Endothelial cell of umbilical vein (primary cell): ENCODE results near the gene PSIP1. TPM values are rescaled to one million over a fixed set of nuclear protein-coding genes. Genes with fewer than 3 reads are reported as not detected.

Source experiments
- BruUV-seq: library from RNA; stranded (reverse); fragments of 400-500 nt; replicated peaks from 2 replicates; lab custom pipeline; 2021; lab: Mats Ljungman, UMichigan
- CTCF ChIA-PET: fragments of 300-600, 350-600 bp; sonication (Branson Sonifier 250); formaldehyde crosslinking; loops from one replicate; lab custom pipeline; 2021; ENCODE audit warnings: antibody characterized with exemption, inconsistent platforms; lab: Charles Lee
- POLR2A ChIA-PET: fragments of 300-600, 350-600 bp; sonication (Branson Sonifier 250); formaldehyde crosslinking; loops from one replicate; lab custom pipeline; 2021; ENCODE audit warnings: antibody characterized with exemption, inconsistent platforms; lab: Charles Lee
- DNase-seq: peaks from one replicate; pipeline ENCODE4 v3.0.0-alpha.2; 2011; ENCODE audit warnings: low read depth, low spot score
- FAIRE-seq: peaks from 2 replicates; lab custom pipeline; 2011; peaks lifted over from hg19 to GRCh38; lab: Jason Lieb, UNC
- H2AFZ ChIP-seq: 2 replicates; pipeline ENCODE4 v1.6.0; 2012; ENCODE audit warnings: low read depth, low read length, control low read depth, inconsistent platforms
- H3K27ac ChIP-seq: 2 replicates; pipeline ENCODE4 v1.5.1; 2011; ENCODE audit warnings: low read depth, mild to moderate bottlenecking, control low read depth, low read length, moderate library complexity; ENCODE audit not compliant: insufficient read depth
- H3K27me3 ChIP-seq, 2 experiments: 2 replicates each; pipeline versions ENCODE4 v1.6.0 to v1.6.1; 2011; ENCODE audit warnings: low read length in 2 of 2, mixed read lengths in 1 of 2; ENCODE audit not compliant: control insufficient read depth in 2 of 2, insufficient read depth in 2 of 2
- H3K36me3 ChIP-seq, 2 experiments: 2 replicates in 1 of 2; 3 replicates in 1 of 2; pipeline ENCODE4 v1.5.1; 2011; ENCODE audit warnings: low read length in 2 of 2, mild to moderate bottlenecking in 1 of 2, moderate library complexity in 1 of 2; ENCODE audit not compliant: control insufficient read depth in 2 of 2, insufficient read depth in 2 of 2; ENCODE audit errors: extremely low read depth in 1 of 2
- H3K4me1 ChIP-seq: 3 replicates; pipeline ENCODE4 v1.5.1; 2011; ENCODE audit warnings: mild to moderate bottlenecking, low read length; ENCODE audit not compliant: control insufficient read depth, insufficient read depth; ENCODE audit errors: extremely low read depth
- H3K4me2 ChIP-seq: 2 replicates; pipeline ENCODE4 v1.6.1; 2011; ENCODE audit warnings: low read length, control low read depth, mixed read lengths; ENCODE audit not compliant: insufficient read depth
- H3K4me3 ChIP-seq, 3 experiments: fragments of 200-600 bp in 1 of 3; sonication (generic), shearing (Covaris generic) in 1 of 3; replicated peaks in 1 of 3; 2 replicates each; pipeline ENCODE4 v1.5.1; 2011 to 2016; ENCODE audit warnings: control low read depth in 3 of 3, low read length in 3 of 3, mild to moderate bottlenecking in 2 of 3, inconsistent platforms in 1 of 3, low read depth in 1 of 3, moderate library complexity in 1 of 3; ENCODE audit not compliant: insufficient read depth in 1 of 3
- H3K79me2 ChIP-seq: 2 replicates; pipeline ENCODE4 v1.6.0; 2012; ENCODE audit warnings: low read length, inconsistent platforms; ENCODE audit not compliant: control insufficient read depth, insufficient read depth
- H3K9ac ChIP-seq: replicated peaks from 2 replicates; pipeline ENCODE3; 2011; ENCODE audit warnings: low read length, control low read depth; ENCODE audit not compliant: insufficient read depth; ENCODE audit errors: extremely low read depth
- H3K9me1 ChIP-seq: replicated peaks from 3 replicates; pipeline ENCODE4 v1.6.0; 2011; ENCODE audit warnings: mild to moderate bottlenecking, low read length; ENCODE audit not compliant: control insufficient read depth, insufficient read depth; ENCODE audit errors: extremely low read depth
- H3K9me3 ChIP-seq: replicated peaks from 2 replicates; pipeline ENCODE4 v1.5.1; 2012; ENCODE audit warnings: low read length, inconsistent platforms; ENCODE audit not compliant: control insufficient read depth, insufficient read depth
- H4K20me1 ChIP-seq: replicated peaks from 2 replicates; pipeline ENCODE3; 2011; ENCODE audit warnings: mild to moderate bottlenecking, low read length; ENCODE audit not compliant: control insufficient read depth, insufficient read depth; ENCODE audit errors: extremely low read depth
- CTCF ChIP-seq, 2 donors: IDR thresholded peaks; 1 replicate in 1 of 2; 2 replicates in 1 of 2; pipeline ENCODE4 v1.5.1; 2011; ENCODE audit warnings: low read length in 2 of 2, mild to moderate bottlenecking in 2 of 2, moderate library complexity in 2 of 2, control low read depth in 1 of 2, inconsistent platforms in 1 of 2, low read depth in 1 of 2; ENCODE audit not compliant: insufficient read depth in 1 of 2; ENCODE audit errors: extremely low read depth in 1 of 2
- EZH2 ChIP-seq: IDR thresholded peaks from 2 replicates; pipeline ENCODE4 v1.6.1; 2012; ENCODE audit warnings: borderline replicate concordance, low read depth, mild to moderate bottlenecking, moderate library complexity, low read length, inconsistent platforms; ENCODE audit not compliant: severe bottlenecking
- FOS ChIP-seq: IDR thresholded peaks from 2 replicates; pipeline ENCODE4 v1.6.1; 2011; ENCODE audit warnings: mild to moderate bottlenecking, low read length, moderate library complexity, borderline replicate concordance; ENCODE audit not compliant: insufficient read depth
- JUN ChIP-seq: IDR thresholded peaks from 2 replicates; pipeline ENCODE4 v1.6.1; 2011; ENCODE audit warnings: borderline replicate concordance, low read depth; ENCODE audit not compliant: insufficient read length, insufficient read depth
- MAX ChIP-seq: IDR thresholded peaks from 2 replicates; pipeline ENCODE4 v1.6.1; 2011; ENCODE audit not compliant: insufficient read depth, insufficient read length
- MYC ChIP-seq: IDR thresholded peaks from one replicate; pipeline ENCODE4 v1.6.1; 2011; ENCODE audit warnings: mild to moderate bottlenecking, low read depth, low read length
- POLR2A ChIP-seq: IDR thresholded peaks from 2 replicates; pipeline ENCODE4 v1.6.1; 2012; ENCODE audit warnings: low read depth, mild to moderate bottlenecking, control low read depth, low read length
- dilution Hi-C: fragments of 300-500 bp; cut with MboI; formaldehyde crosslinking; loops from one replicate; pipeline ENCODE4 v1.15.0; 2019; ENCODE audit warnings: low sequenced_read_pairs; ENCODE audit not compliant: extremely low pct_ligation_motif_present
- intact Hi-C: fragments of 100-400 bp; cut with micrococcal nuclease; formaldehyde crosslinking; loops from one replicate; pipeline ENCODE4 v1.10.0; 2022
- polyA plus RNA-seq, 4 experiments: library from polyadenylated mRNA; depleted of rRNA in 3 of 4; stranded (reverse) in 3 of 4; unstranded in 1 of 4; fragments of >200 nt; gene quantifications; 2 replicates each; pipeline versions ENCODE4 v1.2.1 to v1.2.3, GENCODE V29; 2011 to 2012; ENCODE audit warnings: missing spikeins in 1 of 4
- total RNA-seq: library from RNA; stranded (reverse); gene quantifications from 2 replicates; pipeline ENCODE4 v1.2.3, GENCODE V29; 2021

PSIP1 gene
- total and polyA plus RNA-seq, 2 donors (not counting 3 experiments of a cell fraction or from before 2014, with no cell fraction given), result 12.9 to 76.7 TPM

DNA sequence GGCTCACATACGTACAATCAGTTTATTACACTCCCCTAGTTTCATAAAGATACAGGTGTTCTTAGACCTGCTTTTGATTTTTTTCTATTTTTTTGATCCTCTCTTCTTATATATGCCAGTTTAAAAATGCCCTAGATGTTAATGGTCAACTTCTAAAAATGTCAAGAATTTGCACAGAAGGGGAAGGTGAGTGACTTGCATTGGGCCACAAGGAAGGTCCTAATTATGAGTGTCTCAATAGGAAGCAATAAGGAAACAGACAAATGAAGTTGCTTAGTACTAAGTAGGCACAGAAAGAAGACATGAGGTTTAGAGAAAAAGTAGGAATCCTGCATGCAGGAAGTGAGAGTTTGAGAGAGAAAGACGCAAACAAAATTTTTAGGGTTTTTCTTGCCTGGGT, 38.8 kb upstream of the PSIP1 start:
- dilution Hi-C loops, result no loop called here
- Histone ChIP-seq H2AFZ (no peak overlapping the region), H3K79me2 (no peaks in the 10 kb centered on the region), H4K20me1 (no peaks in the 10 kb centered on the region), H3K9ac (no peak overlapping the region), H3K4me2 (no peak overlapping the region), H3K4me1 (peaks cover 8% of the 10 kb centered on the region), H3K27ac (no peak overlapping the region), H3K4me3 (no peak overlapping the region), H3K9me3 (no peaks in the 10 kb centered on the region), H3K27me3 (no peaks in the 10 kb centered on the region), H3K9me1 (no peaks in the 10 kb centered on the region), H3K36me3 (no peaks in the 10 kb centered on the region)
- BruUV-seq, result no TSS peak
- ChIA-PET POLR2A (no interaction called here), CTCF (interaction anchor here (1.3 to 1.6 kb wide), 2 partner anchors 16 to 49 kb away, joined by 3 to 5 read pairs; no protein-coding TSS in a partner anchor)
- TF ChIP-seq EZH2, result no peak
- TF ChIP-seq CTCF (IDR thresholded peaks at IDR 0.05; ENCODE audit: extremely low read depth in 1 of 2, insufficient read depth in 1 of 2, low read depth in 1 of 2, low read length in 2 of 2), result no peak
- TF ChIP-seq FOS, result no peak
- TF ChIP-seq POLR2A, result no peak
- no peak for TF ChIP-seq MYC
- TF ChIP-seq JUN, result no peak
- no peak for TF ChIP-seq MAX
- intact Hi-C loops, result loop anchor here (10.0 kb wide), 1 partner anchor 95 kb away; no protein-coding TSS in a partner anchor
- FAIRE-seq (no peak), DNase-seq (no peak)
